DND-41 (cell line): ENCODE data around the gene ZBTB34.

Source experiments
- EZH2 ChIP-seq: IDR thresholded peaks from 3 replicates; pipeline ENCODE4 v1.6.1; 2012; ENCODE audit warnings: borderline replicate concordance, low read depth, mild to moderate bottlenecking, moderate library complexity, low read length, inconsistent platforms; ENCODE audit not compliant: severe bottlenecking
- TF ChIP-seq, protein P1 (sequence below): IDR thresholded peaks from 2 replicates; pipeline ENCODE4 v1.5.1; 2012; ENCODE audit warnings: borderline replicate concordance, low read length, moderate library complexity, mild to moderate bottlenecking; ENCODE audit not compliant: poor library complexity, severe bottlenecking; ENCODE audit errors: extremely low read depth

DNA sequence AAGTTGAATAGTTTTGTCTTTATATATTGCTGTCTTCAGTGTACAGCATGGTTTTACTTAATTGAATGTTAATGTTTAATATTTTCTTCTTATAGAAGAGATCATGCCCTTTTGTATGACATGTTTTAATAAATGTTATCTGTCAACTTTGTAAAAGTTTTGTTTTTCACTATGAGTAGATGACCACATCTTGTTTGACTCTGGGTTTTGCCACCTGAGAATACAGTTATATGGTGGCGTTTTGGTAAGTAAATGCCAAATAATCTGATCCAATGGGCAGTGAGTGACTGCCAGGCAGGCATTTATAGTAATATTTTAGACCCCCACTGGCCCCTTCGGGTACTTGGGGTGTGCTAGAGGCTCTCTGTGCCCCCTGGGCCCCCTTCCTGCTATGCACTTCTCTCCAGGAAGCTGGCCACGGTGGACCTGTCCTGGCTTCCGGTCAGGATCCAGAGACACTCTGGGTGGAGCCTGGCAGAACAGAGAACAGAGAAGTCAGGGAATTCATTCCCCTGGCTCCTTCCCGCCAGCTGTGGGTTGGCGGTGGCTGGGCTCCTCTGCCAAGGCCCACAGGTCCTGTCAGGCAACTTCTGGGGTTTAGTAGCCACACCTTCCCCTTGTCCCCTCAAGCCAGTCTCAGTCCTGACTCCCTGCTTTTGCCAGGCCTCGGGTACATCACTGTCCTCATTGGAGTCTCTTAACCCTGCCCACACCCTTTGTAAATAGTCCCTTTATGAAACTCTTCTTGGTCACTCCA is 22.2 kb upstream of the ZBTB34 start:
- TF ChIP-seq, protein P1, sequence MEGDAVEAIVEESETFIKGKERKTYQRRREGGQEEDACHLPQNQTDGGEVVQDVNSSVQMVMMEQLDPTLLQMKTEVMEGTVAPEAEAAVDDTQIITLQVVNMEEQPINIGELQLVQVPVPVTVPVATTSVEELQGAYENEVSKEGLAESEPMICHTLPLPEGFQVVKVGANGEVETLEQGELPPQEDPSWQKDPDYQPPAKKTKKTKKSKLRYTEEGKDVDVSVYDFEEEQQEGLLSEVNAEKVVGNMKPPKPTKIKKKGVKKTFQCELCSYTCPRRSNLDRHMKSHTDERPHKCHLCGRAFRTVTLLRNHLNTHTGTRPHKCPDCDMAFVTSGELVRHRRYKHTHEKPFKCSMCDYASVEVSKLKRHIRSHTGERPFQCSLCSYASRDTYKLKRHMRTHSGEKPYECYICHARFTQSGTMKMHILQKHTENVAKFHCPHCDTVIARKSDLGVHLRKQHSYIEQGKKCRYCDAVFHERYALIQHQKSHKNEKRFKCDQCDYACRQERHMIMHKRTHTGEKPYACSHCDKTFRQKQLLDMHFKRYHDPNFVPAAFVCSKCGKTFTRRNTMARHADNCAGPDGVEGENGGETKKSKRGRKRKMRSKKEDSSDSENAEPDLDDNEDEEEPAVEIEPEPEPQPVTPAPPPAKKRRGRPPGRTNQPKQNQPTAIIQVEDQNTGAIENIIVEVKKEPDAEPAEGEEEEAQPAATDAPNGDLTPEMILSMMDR, result no peak
- TF ChIP-seq EZH2, result no peak
